SU-DHL-6 (cell line): ENCODE results near the gene PLXDC1.

Experiments used
- CTCF ChIP-seq: fragments of 200-600 bp; sonication (generic); IDR thresholded peaks from one replicate; pipeline ENCODE4 v1.5.1; 2017; ENCODE audit warnings: antibody characterized with exemption, mild to moderate bottlenecking, low read length, moderate library complexity; ENCODE audit not compliant: insufficient read depth, poor library complexity, severe bottlenecking
- EZH2phosphoT487 ChIP-seq: fragments of 200-600 bp; sonication (generic), shearing (Covaris generic); conservative IDR thresholded peaks from 2 replicates; pipeline ENCODE4 v1.6.1; 2018; ENCODE audit warnings: mild to moderate bottlenecking, antibody characterized with exemption, low read length, moderate library complexity, mixed read lengths

- TF ChIP-seq CTCF (no peak), EZH2phosphoT487 (no peak)
These were observed 40.5 kb upstream of the PLXDC1 start for GRCh38 chr17:39191750-39192510.
